Heart left ventricle (tissue), 13 donors: ENCODE results near the gene ZNF546.

ENCODE experiments used
- CTCF ChIP-seq, 12 donors: fragments of 200-600 bp; sonication (generic) in 4 of 12; IDR thresholded peaks; one replicate each; pipeline versions ENCODE4 v1.5.0 to v1.8.0; 2018 to 2022; ENCODE audit warnings: antibody characterized with exemption in 12 of 12, mild to moderate bottlenecking in 5 of 12
- POLR2A ChIP-seq, 2 donors: fragments of 450-650 bp; IDR thresholded peaks; one replicate each; pipeline ENCODE4 v1.6.1; 2017; ENCODE audit warnings: antibody characterized with exemption in 2 of 2, mild to moderate bottlenecking in 2 of 2, moderate library complexity in 2 of 2
- donor health status: ischemic (EF 13 %, LVEDD 7.1; RV severe dilation, severe dysfunction).
- donor health status: DM: no; HTN: yes; CAD: no.
- donor health status: DM: no; HTN: no; CAD: no.
- donor health status: ischemic (EF 25% LVEDD 6.9; RV normal size, moderate dysfunction).
- donor health status: ischemic (EF 25% LVEDD 5.7; RV mildly dilated, moderate dysfunction).
- donor health status: ischemic (EF 35%, LVEDD 5.7; RV mildly dilated, moderate dysfunction).
- donor health status: nonischemic (EF 11% LVEDD 7.7; RV severe dilation, severe dysfunction).
- donor health status: DM: yes; HTN: yes; CAD: no.
- donor health status: PGD.
- donor health status: ischemic (EF 29% LVEDD 5.4; RV normal size, mild dysfunction).
- donor health status: nonischemic (EF 23%, LVEDD 6.1; RV moderate dilation, normal function).

GRCh38 chr19:40054632-40055031, 57.8 kb downstream of the ZNF546 start:
- TF ChIP-seq CTCF (IDR thresholded peaks at IDR 0.05): no peak
- no peak for TF ChIP-seq POLR2A (IDR thresholded peaks at IDR 0.05)
